Pulmonary artery endothelial cell (primary cell): ENCODE data around the gene FAM177B. TPM values are rescaled to one million over a fixed set of nuclear protein-coding genes. Genes with fewer than 3 reads are reported as not detected.

Experiments used
- DNase-seq: peaks from one replicate; pipeline ENCODE4 v3.0.0-alpha.2; 2011; ENCODE audit warnings: low read depth, low spot score
- total RNA-seq: library from RNA; depleted of rRNA; stranded (reverse); fragments of >200 nt; gene quantifications from 2 replicates; pipeline ENCODE4 v1.2.3, GENCODE V29; 2014

FAM177B gene
- total RNA-seq, 1 donor from 2014 or later: not detected

- DNase-seq: no peak
Measured at GRCh38 chr1:222785529-222785928, 48.5 kb downstream of the FAM177B start.

GRCh38 chr1:222786121-222786520 is 49.1 kb downstream of the FAM177B start:
- peak; percentile 54 for DNase-seq

- DNase-seq: no peak
Measured at GRCh38 chr1:222787729-222788128, 50.7 kb downstream of the FAM177B start.

- DNase-seq: no peak
Measured at GRCh38 chr1:222788402-222789156, 51.6 kb downstream of the FAM177B start.

GRCh38 chr1:222790115-222790514 is 53.1 kb downstream of the FAM177B start:
- DNase-seq: no peak

- DNase-seq: no peak
Measured at GRCh38 chr1:222790520-222790919, 53.5 kb downstream of the FAM177B start.

GRCh38 chr1:222791006-222791710 is 54.2 kb downstream of the FAM177B start:
- peak; percentile 33 for DNase-seq

GRCh38 chr1:222792744-222793143 is 55.7 kb downstream of the FAM177B start:
- DNase-seq: no peak

- no peak for DNase-seq
Measured at GRCh38 chr1:222794656-222795474, 57.9 kb downstream of the FAM177B start.

- DNase-seq: no peak
Measured at GRCh38 chr1:222798116-222798515, 61.1 kb downstream of the FAM177B start.

- no peak for DNase-seq
Measured at GRCh38 chr1:222798975-222799374, 62.0 kb downstream of the FAM177B start.

Other genes starting within 250 kb of the FAM177B start
- not detected in 2 replicates for gene HHIPL2, start 189.1 kb upstream of the FAM177B start, total RNA-seq
- 4.2 and 8.6 TPM in 2 replicates for gene TAF1A, start 147.3 kb upstream of the FAM177B start, total RNA-seq
- gene MIA3, start 119.1 kb upstream of the FAM177B start, total RNA-seq: 30.3 and 52.9 TPM in 2 replicates
- 52.4 and 57.1 TPM in 2 replicates for gene AIDA, start 24.7 kb upstream of the FAM177B start, total RNA-seq
- gene BROX, start 24.6 kb upstream of the FAM177B start, total RNA-seq: 32.0 and 49.1 TPM in 2 replicates
- 0.99 and 2.1 TPM in 2 replicates for gene DISP1, start 77.8 kb downstream of the FAM177B start, total RNA-seq